GM12873 (cell line): ENCODE measurements around the gene RSPO3.

ENCODE experiments used
- TF ChIP-seq, protein P1 (sequence below): IDR thresholded peaks from 2 replicates; pipeline ENCODE4 v1.5.1; 2012; ENCODE audit warnings: low read depth, mild to moderate bottlenecking, moderate library complexity, low read length, control low read depth; ENCODE audit not compliant: insufficient read depth; ENCODE audit errors: missing control alignments

Gene RSPO3

DNA sequence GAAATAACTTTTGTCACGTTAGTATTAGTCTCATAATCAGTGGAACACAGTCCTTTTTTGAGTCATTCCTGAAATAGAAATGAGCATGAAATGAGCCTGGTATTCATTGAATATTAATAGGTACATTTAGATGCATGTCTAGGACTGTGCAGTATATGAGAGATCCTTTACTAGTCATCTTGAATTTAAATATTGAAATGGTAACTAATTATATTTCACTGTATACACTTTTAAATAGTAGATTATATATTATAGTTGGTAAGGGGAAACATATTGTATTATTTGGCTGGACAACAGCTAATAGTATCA is 59.4 kb downstream of the RSPO3 start:
- TF ChIP-seq, protein P1, sequence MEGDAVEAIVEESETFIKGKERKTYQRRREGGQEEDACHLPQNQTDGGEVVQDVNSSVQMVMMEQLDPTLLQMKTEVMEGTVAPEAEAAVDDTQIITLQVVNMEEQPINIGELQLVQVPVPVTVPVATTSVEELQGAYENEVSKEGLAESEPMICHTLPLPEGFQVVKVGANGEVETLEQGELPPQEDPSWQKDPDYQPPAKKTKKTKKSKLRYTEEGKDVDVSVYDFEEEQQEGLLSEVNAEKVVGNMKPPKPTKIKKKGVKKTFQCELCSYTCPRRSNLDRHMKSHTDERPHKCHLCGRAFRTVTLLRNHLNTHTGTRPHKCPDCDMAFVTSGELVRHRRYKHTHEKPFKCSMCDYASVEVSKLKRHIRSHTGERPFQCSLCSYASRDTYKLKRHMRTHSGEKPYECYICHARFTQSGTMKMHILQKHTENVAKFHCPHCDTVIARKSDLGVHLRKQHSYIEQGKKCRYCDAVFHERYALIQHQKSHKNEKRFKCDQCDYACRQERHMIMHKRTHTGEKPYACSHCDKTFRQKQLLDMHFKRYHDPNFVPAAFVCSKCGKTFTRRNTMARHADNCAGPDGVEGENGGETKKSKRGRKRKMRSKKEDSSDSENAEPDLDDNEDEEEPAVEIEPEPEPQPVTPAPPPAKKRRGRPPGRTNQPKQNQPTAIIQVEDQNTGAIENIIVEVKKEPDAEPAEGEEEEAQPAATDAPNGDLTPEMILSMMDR: no peak

- TF ChIP-seq, protein P1: no peak
These were observed 60.3 kb downstream of the RSPO3 start for GRCh38 chr6:127178746-127179145.

GRCh38 chr6:127180426-127180825 is 62.0 kb downstream of the RSPO3 start:
- TF ChIP-seq, protein P1: no peak

DNA sequence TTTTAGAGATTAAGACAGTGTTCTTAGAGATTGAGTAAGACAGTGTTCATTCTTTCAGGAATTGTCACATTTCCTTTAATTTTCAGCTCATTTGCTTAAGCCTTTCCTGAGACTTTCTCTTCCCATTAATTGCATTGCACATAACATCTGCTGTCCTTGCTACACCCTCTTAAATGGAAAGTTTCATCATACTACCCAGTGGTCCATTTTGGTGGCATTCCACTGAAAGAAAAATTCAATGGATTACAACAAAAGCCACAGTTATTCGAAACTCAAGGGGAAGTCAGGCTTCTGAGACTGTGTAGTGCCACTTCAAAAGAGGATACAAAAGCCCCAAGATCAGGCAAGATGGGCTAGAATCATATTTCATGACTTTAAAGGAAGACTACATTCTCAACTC is 64.0 kb downstream of the RSPO3 start:
- TF ChIP-seq, protein P1: no peak

GRCh38 chr6:127185437-127185995 is 67.0 kb downstream of the RSPO3 start:
- TF ChIP-seq, protein P1: no peak

- TF ChIP-seq, protein P1: peak; percentile 66
These were observed 68.4 kb downstream of the RSPO3 start for GRCh38 chr6:127186889-127187288.

DNA sequence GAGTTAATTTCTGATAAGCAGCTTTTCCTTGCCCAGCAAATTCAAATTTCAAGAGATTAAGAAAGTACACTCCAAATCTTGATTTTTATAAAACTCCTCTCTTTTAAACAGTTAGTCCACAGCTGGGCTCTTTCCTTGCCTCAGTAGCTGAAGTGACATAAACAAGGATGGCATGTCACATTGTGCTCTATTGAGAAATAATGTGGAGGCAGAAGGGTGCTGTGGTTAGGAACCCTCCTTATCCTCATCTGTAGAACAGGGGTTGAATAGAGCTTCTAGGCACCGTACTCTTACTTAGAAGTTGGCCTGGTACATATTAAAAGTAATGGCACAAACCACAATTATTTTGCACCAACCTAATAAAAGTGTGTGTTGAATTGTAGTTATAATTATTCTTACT is 70.3 kb downstream of the RSPO3 start:
- TF ChIP-seq, protein P1: no peak
